ENCODE data around the gene CPA3.

- TF ChIP-seq POLR2A (IDR thresholded peaks at IDR 0.05), result no peak
- TF ChIP-seq, protein P1, sequence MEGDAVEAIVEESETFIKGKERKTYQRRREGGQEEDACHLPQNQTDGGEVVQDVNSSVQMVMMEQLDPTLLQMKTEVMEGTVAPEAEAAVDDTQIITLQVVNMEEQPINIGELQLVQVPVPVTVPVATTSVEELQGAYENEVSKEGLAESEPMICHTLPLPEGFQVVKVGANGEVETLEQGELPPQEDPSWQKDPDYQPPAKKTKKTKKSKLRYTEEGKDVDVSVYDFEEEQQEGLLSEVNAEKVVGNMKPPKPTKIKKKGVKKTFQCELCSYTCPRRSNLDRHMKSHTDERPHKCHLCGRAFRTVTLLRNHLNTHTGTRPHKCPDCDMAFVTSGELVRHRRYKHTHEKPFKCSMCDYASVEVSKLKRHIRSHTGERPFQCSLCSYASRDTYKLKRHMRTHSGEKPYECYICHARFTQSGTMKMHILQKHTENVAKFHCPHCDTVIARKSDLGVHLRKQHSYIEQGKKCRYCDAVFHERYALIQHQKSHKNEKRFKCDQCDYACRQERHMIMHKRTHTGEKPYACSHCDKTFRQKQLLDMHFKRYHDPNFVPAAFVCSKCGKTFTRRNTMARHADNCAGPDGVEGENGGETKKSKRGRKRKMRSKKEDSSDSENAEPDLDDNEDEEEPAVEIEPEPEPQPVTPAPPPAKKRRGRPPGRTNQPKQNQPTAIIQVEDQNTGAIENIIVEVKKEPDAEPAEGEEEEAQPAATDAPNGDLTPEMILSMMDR (IDR thresholded peaks at IDR 0.05), result no peak
Measured at GRCh38 chr3:148815316-148816110, 49.6 kb upstream of the CPA3 start.
